ENCODE data around the gene SHLD1.

SHLD1 gene

GRCh38 chr20:5843054-5843592 is 92.9 kb downstream of the SHLD1 start:
- Histone ChIP-seq H3K36me3 (ENCODE audit: low read depth) (no peaks in the 10 kb centered on the region), H3K4me1 (ENCODE audit: insufficient read depth, poor library complexity, severe bottlenecking) (peaks cover 3% of the 10 kb centered on the region), H3K9me3 (ENCODE audit: severe bottlenecking) (no peaks in the 10 kb centered on the region), H3K27ac (ENCODE audit: poor library complexity, severe bottlenecking) (no peak overlapping the region), H3K27me3 (ENCODE audit: insufficient read depth, poor library complexity, severe bottlenecking) (no peaks in the 10 kb centered on the region), H3K4me3 (ENCODE audit: severe bottlenecking) (no peak overlapping the region)
- ATAC-seq (ENCODE audit: low read depth), result no peak
- TF ChIP-seq, protein P1, sequence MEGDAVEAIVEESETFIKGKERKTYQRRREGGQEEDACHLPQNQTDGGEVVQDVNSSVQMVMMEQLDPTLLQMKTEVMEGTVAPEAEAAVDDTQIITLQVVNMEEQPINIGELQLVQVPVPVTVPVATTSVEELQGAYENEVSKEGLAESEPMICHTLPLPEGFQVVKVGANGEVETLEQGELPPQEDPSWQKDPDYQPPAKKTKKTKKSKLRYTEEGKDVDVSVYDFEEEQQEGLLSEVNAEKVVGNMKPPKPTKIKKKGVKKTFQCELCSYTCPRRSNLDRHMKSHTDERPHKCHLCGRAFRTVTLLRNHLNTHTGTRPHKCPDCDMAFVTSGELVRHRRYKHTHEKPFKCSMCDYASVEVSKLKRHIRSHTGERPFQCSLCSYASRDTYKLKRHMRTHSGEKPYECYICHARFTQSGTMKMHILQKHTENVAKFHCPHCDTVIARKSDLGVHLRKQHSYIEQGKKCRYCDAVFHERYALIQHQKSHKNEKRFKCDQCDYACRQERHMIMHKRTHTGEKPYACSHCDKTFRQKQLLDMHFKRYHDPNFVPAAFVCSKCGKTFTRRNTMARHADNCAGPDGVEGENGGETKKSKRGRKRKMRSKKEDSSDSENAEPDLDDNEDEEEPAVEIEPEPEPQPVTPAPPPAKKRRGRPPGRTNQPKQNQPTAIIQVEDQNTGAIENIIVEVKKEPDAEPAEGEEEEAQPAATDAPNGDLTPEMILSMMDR (IDR thresholded peaks at IDR 0.05; ENCODE audit: poor library complexity, severe bottlenecking), result no peak
- DNase-seq (ENCODE audit: low spot score), result no peak

DNA sequence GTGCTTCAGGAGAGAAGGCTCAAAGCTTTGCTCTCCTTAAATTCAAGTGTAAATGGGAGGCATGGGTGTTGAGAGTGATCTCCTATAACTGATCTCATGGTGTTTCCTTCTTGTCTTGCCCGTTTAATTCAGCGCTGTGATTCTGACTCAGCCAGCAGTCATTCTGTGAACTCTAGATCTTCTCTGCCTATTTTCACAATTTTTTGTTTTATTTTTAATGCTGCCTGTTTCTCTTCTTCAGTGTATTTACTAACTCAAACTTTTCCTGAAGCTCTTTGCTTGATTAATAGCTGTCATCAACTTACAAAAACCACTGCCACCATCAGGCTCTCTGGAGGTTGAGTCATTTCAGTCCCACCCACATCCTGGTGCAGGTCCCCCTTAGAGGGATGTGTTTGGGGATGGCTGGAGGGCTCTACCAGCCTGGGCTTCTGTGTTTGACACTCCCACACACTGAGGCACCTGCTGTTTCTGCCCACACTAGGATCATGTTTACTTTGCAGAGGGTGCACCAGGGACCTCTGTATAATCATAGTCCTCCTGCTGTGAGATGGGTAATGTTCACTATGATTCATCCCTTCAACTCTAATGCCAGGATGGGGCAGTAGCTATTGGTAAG is 94.0 kb downstream of the SHLD1 start:
- ATAC-seq (ENCODE audit: low read depth), result peak; percentile 80
- peaks cover 5% of the 10 kb centered on the region for H3K4me1 ChIP-seq (ENCODE audit: insufficient read depth, poor library complexity, severe bottlenecking)
- TF ChIP-seq, protein P1 (IDR thresholded peaks at IDR 0.05; ENCODE audit: poor library complexity, severe bottlenecking), result no peak
- no peaks in the 10 kb centered on the region for H3K9me3 ChIP-seq (ENCODE audit: severe bottlenecking)
- H3K27ac ChIP-seq (ENCODE audit: poor library complexity, severe bottlenecking), result no peak overlapping the region
- no peaks in the 10 kb centered on the region for H3K27me3 ChIP-seq (ENCODE audit: insufficient read depth, poor library complexity, severe bottlenecking)
- no peak overlapping the region for H3K4me3 ChIP-seq (ENCODE audit: severe bottlenecking)
- DNase-seq (ENCODE audit: low spot score), result no peak
- H3K36me3 ChIP-seq (ENCODE audit: low read depth), result no peaks in the 10 kb centered on the region

GRCh38 chr20:5845681-5846615 is 95.7 kb downstream of the SHLD1 start:
- no peak overlapping the region for H3K27ac ChIP-seq (ENCODE audit: poor library complexity, severe bottlenecking)
- DNase-seq (ENCODE audit: low spot score) (no peak), ATAC-seq (ENCODE audit: low read depth) (no peak)
- TF ChIP-seq, protein P1 (IDR thresholded peaks at IDR 0.05; ENCODE audit: poor library complexity, severe bottlenecking), result no peak
- no peaks in the 10 kb centered on the region for H3K9me3 ChIP-seq (ENCODE audit: severe bottlenecking)
- no peak overlapping the region for H3K4me3 ChIP-seq (ENCODE audit: severe bottlenecking)
- no peaks in the 10 kb centered on the region for H3K27me3 ChIP-seq (ENCODE audit: insufficient read depth, poor library complexity, severe bottlenecking)
- H3K36me3 ChIP-seq (ENCODE audit: low read depth), result no peaks in the 10 kb centered on the region
- peaks cover 5% of the 10 kb centered on the region for H3K4me1 ChIP-seq (ENCODE audit: insufficient read depth, poor library complexity, severe bottlenecking)

DNA sequence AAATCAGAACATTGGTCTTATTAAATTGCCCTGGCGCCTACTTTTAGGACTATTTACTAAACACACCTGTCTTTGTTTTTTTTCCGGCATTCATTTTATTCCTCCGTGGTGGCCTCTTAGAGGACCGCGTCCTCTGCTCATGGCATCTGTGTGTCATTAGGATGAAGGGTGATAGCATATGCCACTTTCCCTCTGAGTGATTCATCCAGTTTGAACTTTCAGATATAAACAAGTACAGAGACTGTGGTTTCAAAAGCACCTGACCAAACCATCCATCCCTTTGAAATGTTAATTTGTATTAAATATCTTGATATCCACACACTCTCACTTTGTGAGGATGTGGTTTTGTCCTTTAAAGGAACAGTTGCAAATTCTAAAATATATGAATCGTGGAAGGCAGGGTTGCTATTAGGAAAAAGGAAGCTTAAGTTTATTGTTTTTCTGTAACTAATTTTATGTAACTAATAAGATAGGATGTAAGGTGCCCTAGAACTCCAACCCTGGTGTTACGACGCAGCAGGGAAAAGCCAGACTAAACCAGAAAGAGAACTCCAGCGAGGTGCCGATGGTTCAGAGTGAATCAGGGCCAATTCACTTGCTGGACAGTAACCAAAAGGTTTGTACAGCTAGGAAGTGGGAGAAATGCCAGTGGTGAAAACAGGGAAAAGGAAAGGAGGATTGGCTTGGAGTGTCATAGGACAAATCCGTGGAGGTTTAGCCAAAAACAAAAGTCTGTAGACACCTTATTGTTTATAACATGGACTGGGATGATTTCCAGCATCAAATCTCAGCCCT is 98.7 kb downstream of the SHLD1 start:
- H3K36me3 ChIP-seq (ENCODE audit: low read depth), result no peaks in the 10 kb centered on the region
- TF ChIP-seq, protein P1 (IDR thresholded peaks at IDR 0.05; ENCODE audit: poor library complexity, severe bottlenecking), result no peak
- no peak overlapping the region for H3K27ac ChIP-seq (ENCODE audit: poor library complexity, severe bottlenecking)
- H3K9me3 ChIP-seq (ENCODE audit: severe bottlenecking), result no peaks in the 10 kb centered on the region
- H3K4me1 ChIP-seq (ENCODE audit: insufficient read depth, poor library complexity, severe bottlenecking), result peaks cover 5% of the 10 kb centered on the region
- no peak overlapping the region for H3K4me3 ChIP-seq (ENCODE audit: severe bottlenecking)
- DNase-seq (ENCODE audit: low spot score) (no peak), ATAC-seq (ENCODE audit: low read depth) (peak; percentile 45; the same call in 1 of the 3 replicates)
- H3K27me3 ChIP-seq (ENCODE audit: insufficient read depth, poor library complexity, severe bottlenecking), result no peaks in the 10 kb centered on the region
